AG20443 (cell line): ENCODE measurements around the gene SLC47A1.
"Not testable (repeated sequence)": the region's sequence is repeated elsewhere in the genome, so short reads cannot be mapped to it uniquely, and the experiment has no call there.

Experiments
- DNase-seq: peaks from one replicate; pipeline ENCODE4 v3.0.0; 2012; ENCODE audit warnings: low spot score, mixed read lengths

Gene SLC47A1, protein sequence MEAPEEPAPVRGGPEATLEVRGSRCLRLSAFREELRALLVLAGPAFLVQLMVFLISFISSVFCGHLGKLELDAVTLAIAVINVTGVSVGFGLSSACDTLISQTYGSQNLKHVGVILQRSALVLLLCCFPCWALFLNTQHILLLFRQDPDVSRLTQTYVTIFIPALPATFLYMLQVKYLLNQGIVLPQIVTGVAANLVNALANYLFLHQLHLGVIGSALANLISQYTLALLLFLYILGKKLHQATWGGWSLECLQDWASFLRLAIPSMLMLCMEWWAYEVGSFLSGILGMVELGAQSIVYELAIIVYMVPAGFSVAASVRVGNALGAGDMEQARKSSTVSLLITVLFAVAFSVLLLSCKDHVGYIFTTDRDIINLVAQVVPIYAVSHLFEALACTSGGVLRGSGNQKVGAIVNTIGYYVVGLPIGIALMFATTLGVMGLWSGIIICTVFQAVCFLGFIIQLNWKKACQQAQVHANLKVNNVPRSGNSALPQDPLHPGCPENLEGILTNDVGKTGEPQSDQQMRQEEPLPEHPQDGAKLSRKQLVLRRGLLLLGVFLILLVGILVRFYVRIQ

DNA sequence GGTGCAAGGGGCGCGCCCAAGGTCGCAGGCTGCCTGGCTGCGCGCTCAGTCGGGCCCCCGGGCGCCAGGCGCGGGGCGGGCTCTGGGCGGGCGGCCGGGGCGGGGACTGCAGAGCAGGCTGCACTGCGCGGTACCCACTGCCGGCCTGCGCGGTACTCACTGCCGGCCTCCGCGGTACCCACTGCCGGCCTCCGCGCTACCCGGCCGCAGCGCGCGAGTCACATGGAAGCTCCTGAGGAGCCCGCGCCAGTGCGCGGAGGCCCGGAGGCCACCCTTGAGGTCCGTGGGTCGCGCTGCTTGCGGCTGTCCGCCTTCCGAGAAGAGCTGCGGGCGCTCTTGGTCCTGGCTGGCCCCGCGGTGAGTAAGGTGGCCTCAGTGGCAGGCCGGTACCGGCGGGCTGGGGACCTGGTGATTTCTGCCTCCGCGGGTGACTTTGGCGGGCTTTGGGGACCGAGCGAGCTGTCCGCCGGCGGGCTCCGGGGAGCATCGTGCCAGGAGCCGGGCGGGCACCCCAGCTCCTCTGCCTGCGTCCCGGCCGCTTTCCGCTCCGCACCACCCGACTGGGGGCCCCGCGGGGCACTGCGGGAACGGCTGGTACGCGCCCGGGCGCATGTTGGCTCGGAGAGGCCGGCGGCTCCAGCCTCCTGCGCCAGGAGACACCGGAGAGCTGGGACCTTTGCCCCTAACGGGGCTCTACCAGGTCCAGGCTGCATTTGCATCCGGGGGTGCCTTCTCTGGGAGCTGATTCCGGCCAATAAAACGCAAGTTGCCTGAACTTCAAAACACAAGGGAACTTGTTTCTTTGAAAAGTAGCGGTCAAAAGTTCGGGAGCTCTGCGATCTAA is at the start of gene SLC47A1:
Gene SLC47A1, plus strand, starts transcription at position 137 of the 844 bp plus-strand sequence. Its CDS starts 86 bp downstream, at position 223.
- DNase-seq = peak; percentile 69

DNA sequence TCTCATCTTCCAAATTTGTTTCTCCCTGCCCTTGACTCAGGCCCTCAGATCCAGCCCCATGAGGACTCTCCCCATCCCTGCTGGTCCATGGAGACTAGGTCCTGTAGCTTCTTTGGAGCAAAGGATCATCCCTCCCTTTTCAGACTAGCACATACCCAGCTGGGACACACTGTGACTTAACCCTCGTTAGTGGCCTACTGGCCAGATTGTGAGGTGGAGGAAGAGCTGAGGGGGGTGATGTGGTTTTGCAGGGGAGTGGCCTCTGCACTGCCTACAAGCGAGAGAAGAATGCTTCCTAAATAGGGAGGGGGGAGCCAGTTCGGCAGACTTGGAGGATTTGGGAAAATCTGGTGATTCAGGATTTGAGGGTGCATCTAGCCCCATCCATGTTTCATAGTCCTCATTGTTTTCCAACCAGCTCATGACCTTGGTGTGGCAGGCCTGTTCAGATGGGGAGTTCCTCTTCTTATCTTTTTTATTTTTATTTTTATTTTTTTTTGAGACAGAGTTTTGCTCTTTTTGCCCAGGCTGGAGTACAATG is 47.8 kb upstream of the SLC47A1 start:
- DNase-seq = no peak

GRCh38 chr17:19486351-19487023 is 47.2 kb upstream of the SLC47A1 start:
- DNase-seq = no peak

GRCh38 chr17:19487024-19487600 is 46.5 kb upstream of the SLC47A1 start:
- peak; percentile 48 for DNase-seq

- DNase-seq = no peak
Measured at GRCh38 chr17:19492141-19492540, 41.5 kb upstream of the SLC47A1 start.

GRCh38 chr17:19494961-19495806 is 38.5 kb upstream of the SLC47A1 start:
- DNase-seq = no peak

- no peak for DNase-seq
Measured at GRCh38 chr17:19495828-19496528, 37.7 kb upstream of the SLC47A1 start.

- DNase-seq = no peak
Measured at GRCh38 chr17:19497624-19498023, 36.0 kb upstream of the SLC47A1 start.

GRCh38 chr17:19501219-19501618 is 32.4 kb upstream of the SLC47A1 start:
- DNase-seq = no peak

DNA sequence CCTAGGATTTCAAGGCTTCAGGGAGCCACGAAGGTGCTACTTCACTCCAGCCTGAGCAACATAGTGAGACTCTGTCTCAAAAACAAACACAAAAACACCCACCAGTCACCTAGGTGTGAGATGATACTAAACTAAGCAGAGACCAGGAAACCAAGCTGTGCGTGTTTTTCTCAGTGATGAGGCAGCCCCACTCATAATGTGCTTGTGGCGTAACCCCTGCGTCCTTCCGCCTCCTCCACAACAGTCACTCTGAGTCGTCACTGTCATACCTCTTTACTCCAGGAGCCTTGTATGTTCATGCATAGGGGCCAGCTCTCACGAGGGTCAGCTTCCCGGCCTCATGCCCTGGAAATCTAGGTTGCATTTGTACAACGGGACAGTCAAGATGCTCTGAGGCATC is 31.1 kb upstream of the SLC47A1 start:
- no peak for DNase-seq

DNA sequence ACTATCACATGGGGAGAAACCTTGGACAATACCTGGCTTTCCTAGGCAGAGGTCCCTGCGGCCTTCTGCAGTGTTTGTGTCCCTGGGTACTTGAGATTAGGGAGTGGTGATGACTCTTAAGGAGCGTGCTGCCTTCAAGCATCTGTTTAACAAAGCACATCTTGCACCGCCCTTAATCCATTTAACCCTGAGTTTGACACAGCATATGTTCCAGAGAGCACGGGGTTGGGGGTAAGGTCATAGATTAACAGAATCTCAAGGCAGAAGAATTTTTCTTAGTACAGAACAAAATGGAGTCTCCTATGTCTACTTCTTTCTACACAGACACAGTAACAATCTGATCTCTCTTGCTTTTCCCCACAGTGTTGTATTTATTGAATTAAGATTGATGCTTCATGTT is 28.1 kb upstream of the SLC47A1 start:
- not testable (repeated sequence) for DNase-seq

GRCh38 chr17:19507775-19508576 is 25.7 kb upstream of the SLC47A1 start:
- peak; percentile 94 for DNase-seq

GRCh38 chr17:19508577-19508867 is 25.1 kb upstream of the SLC47A1 start:
- DNase-seq = no peak

DNA sequence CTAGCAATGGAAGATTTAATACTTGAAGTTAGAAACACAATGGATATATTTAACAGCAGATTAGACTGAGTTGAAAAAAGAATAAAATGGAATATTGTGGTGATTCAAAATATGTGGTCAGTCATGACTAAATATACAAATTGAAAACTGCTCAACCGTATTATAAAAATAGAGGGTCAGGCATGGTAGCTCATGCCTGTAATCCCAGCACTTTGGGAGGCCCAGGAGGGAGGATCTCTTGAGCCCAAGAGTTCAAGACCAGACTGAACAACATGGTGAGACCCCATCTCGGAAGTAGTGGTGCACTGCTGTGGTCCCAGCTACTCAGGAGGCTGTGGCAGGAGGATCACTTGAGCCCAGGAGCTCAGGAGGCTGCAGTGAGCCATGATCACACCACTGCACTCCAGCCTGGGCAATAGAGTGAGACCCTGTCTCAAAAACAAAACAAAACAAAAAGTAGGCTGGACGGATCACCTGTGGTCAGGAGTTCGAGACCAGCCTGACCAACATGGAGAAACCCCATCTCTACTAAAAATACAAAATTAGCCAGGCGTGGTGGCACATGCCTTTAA is 24.3 kb upstream of the SLC47A1 start:
- not testable (repeated sequence) for DNase-seq

DNA sequence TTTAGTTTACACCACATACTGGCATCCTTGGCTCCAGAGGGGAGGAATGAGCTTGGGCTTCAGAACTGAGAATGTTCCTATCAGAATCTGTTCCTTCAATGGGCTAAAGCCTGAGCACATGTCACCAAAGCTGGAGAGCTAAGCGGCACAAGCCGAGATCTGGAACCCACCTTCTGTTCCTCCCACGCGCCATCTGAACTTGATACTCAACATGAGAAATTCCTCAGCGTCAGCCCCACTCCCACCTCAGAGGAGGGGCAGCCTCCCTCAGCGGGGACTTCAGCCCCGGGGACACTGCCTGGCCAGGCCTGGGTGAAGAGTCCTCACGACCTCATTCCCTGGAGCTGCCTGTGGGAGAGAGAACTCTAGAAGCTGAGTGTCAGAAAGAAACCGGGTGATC is 22.8 kb upstream of the SLC47A1 start:
- DNase-seq = no peak

- peak; percentile 68 for DNase-seq
Measured at GRCh38 chr17:19513897-19514488, 19.7 kb upstream of the SLC47A1 start.

DNA sequence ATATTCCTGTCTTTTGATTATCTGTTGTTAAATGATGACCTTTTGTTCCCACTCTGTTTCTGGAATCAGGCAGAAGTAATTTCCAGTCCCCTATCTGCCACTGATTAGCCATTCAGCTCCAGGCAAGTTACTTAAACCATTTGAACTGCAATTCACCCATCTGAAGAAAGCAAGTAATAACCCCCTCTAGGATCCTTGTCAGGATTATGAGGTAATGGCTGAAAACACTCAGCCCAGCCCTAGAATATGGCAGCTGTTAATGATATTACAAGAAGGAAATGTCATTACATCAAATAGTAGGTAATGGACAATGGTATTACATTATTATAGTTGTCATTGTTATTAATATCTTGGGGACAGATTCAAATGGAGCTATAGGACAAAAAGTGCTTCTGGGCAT is 16.0 kb upstream of the SLC47A1 start:
- no peak for DNase-seq
